ENCODE data around the gene USP37. TPM values are rescaled to one million over a fixed set of nuclear protein-coding genes. Genes with fewer than 3 reads are reported as not detected.

Gene USP37
- total and polyA plus RNA-seq, 8 donors = 2.1 to 8.6 (median 5.0) TPM

DNA sequence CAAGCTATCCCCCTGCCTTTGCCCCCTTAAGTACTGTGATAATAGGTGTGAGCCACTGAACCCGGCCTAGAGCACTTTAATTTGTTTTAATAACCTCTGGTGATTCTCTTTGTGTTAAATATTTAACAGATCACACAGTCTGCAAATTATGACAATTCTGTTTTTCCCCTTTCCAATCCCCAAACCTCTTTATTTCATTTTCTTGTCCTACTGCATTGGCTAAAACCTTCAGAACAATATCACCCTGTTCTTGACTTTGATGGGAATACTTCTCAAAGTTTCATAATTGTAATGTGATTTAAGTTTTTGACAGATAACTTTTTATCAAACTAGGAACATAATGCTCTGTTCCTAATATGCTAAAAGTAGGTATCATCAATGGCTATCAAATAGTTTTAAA, 44.5 kb downstream of the USP37 start:
- FAIRE-seq = no peak
- H3K27me3 ChIP-seq = no peaks in the 10 kb centered on the region
- no peaks in the 10 kb centered on the region for H3K9me3 ChIP-seq
- TF ChIP-seq, protein P1, sequence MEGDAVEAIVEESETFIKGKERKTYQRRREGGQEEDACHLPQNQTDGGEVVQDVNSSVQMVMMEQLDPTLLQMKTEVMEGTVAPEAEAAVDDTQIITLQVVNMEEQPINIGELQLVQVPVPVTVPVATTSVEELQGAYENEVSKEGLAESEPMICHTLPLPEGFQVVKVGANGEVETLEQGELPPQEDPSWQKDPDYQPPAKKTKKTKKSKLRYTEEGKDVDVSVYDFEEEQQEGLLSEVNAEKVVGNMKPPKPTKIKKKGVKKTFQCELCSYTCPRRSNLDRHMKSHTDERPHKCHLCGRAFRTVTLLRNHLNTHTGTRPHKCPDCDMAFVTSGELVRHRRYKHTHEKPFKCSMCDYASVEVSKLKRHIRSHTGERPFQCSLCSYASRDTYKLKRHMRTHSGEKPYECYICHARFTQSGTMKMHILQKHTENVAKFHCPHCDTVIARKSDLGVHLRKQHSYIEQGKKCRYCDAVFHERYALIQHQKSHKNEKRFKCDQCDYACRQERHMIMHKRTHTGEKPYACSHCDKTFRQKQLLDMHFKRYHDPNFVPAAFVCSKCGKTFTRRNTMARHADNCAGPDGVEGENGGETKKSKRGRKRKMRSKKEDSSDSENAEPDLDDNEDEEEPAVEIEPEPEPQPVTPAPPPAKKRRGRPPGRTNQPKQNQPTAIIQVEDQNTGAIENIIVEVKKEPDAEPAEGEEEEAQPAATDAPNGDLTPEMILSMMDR (IDR thresholded peaks at IDR 0.05) = no peak
- 55 to 97% methylated on average over 1 of the region's 1 CpG for WGBS, 2 donors
- peaks cover 0 to 17% (median 0%) of the 10 kb centered on the region in 3 donors for H3K36me3 ChIP-seq
- no peak for DNase-seq
- intact Hi-C loops (cut with DNase I) = no loop called here
- no peak overlapping the region for H3K27ac ChIP-seq
- no peaks in the 10 kb centered on the region for H3K4me1 ChIP-seq
- no peak for ATAC-seq
- H3K4me3 ChIP-seq = no peak overlapping the region

DNA sequence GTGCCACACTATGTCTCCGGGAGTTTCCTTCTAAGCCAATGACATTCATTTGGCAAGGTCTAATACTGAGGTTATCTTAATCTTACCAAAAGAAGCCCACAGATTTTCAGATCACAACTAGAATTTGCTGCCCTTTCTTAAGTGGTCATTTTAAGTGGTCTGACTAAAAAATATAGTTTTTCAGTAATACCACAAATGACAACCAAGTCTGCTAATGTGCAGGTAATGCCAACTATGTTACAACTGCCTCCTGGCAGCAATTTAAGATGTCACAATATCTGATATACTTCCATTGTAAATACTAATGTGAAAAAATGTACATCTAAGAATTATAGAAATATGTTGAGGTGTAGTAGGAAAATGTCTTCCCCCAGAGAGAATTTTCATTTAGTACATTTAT, 49.3 kb downstream of the USP37 start:
- ATAC-seq (no peak), FAIRE-seq (no peak), DNase-seq (no peak)
- H3K36me3 ChIP-seq = no peaks in the 10 kb centered on the region
- H3K4me3 ChIP-seq = no peak overlapping the region
- WGBS, 2 donors = 91 to 100% methylated on average over 1 of the region's 1 CpG
- no peaks in the 10 kb centered on the region for H3K4me1 ChIP-seq
- no peaks in the 10 kb centered on the region for H3K27me3 ChIP-seq
- TF ChIP-seq, protein P1 (IDR thresholded peaks at IDR 0.05) = no peak
- no peaks in the 10 kb centered on the region for H3K9me3 ChIP-seq
- intact Hi-C loops (cut with DNase I) = no loop called here
- H3K27ac ChIP-seq = no peak overlapping the region

DNA sequence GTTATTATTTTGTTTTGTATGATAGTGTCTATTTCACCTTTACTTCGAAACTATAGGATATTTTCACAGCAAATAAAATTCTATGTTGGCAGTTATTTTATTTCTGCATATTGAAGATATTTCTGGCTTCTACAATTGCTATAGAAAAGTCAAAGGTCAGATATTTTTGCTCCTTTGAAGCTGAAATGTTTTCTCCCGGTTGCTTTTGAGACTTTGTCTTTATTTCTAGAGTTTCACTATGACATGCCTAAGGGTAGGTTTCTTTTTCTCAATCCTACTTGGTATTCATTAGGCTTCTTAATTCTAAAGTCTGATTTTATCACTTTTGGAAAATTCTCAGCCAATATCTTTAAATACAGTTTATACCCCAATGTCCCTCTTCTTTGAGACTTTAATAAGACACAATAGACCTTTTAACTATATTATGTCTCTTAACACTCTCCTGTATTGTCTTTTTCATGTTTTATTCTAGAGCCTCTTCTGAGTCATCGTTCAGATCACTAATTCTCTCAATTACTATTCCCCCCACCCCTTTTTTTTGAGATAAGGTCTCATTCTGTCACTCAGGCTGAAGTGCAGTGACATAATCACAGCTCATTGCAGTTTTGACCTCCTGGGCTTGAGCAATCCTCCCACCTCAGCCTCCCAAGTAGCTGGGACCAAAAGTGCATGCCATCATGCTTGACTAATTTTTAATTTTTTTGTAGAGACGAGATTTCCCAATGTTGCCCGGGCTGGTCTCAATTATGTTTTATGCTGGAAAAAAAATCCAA, 50.5 kb downstream of the USP37 start:
- H3K27ac ChIP-seq = no peak overlapping the region
- no peak for FAIRE-seq
- intact Hi-C loops (cut with DNase I) = no loop called here
- H3K4me1 ChIP-seq = no peaks in the 10 kb centered on the region
- no peak overlapping the region for H3K4me3 ChIP-seq
- TF ChIP-seq, protein P1 (IDR thresholded peaks at IDR 0.05) = no peak
- 87 to 88% methylated on average over 5 of the region's 5 CpGs for WGBS, 2 donors
- ATAC-seq = no peak
- H3K27me3 ChIP-seq = no peaks in the 10 kb centered on the region
- no peak for DNase-seq
- H3K9me3 ChIP-seq = no peaks in the 10 kb centered on the region
- no peaks in the 10 kb centered on the region for H3K36me3 ChIP-seq

DNA sequence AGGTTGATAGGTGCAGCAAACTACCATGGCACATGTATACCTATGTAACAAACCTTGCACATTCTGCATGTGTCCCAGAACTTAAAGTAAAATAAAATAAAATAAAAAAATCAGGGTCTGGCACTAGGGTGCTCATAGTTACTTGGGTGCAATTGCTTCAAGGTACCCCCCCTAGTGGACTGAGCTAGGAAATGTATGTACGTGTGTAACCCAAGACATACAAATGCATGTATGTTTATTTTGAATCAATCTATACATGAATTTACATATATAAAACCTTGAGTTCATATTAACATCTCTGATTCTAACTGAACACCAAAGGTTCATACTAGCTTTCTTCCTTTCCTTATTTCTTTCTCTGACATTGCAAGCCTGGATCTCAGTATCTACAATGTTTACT, 51.5 kb downstream of the USP37 start:
- H3K36me3 ChIP-seq = no peaks in the 10 kb centered on the region
- no peaks in the 10 kb centered on the region for H3K27me3 ChIP-seq
- no peak for DNase-seq
- H3K4me3 ChIP-seq = no peak overlapping the region
- 90 to 100% methylated on average over 1 of the region's 1 CpG for WGBS, 2 donors
- H3K4me1 ChIP-seq = no peaks in the 10 kb centered on the region
- H3K27ac ChIP-seq = no peak overlapping the region
- FAIRE-seq = no peak
- intact Hi-C loops (cut with DNase I) = no loop called here
- TF ChIP-seq, protein P1 (IDR thresholded peaks at IDR 0.05) = peak in 1 of 4 donors; percentile 9
- ATAC-seq = no peak
- no peaks in the 10 kb centered on the region for H3K9me3 ChIP-seq

DNA sequence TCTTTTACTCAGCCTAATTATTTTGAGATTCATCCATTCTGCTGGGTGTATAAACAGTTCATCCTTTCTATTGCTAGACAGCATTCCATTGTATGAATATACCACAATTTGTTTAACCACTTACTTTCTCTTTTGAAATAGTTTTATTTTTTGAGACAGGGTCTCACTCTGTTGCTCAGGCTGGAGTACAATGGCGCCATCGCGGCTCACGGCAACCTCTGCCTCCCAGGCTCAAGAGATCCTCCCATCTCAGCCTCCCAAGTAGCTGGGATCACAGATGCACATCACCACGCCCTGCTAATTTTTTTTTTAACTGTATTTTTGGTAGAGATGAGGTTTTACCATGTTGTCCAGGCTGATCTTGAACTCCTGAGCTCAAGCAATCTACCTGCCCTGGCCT, 54.5 kb downstream of the USP37 start:
- ATAC-seq (no peak), FAIRE-seq (no peak), DNase-seq (no peak)
- H3K9me3 ChIP-seq = no peaks in the 10 kb centered on the region
- 98 to 99% methylated on average over 5 of the region's 5 CpGs for WGBS, 2 donors
- no peaks in the 10 kb centered on the region for H3K36me3 ChIP-seq
- H3K4me3 ChIP-seq = no peak overlapping the region
- no peak overlapping the region for H3K27ac ChIP-seq
- H3K27me3 ChIP-seq = no peaks in the 10 kb centered on the region
- H3K4me1 ChIP-seq = no peaks in the 10 kb centered on the region
- TF ChIP-seq, protein P1 (IDR thresholded peaks at IDR 0.05) = no peak
- intact Hi-C loops (cut with DNase I) = no loop called here

Data from pancreas (tissue), 10 donors.